ENCODE results near the gene ZFP69B.
"Not testable (repeated sequence)": the region's sequence is repeated elsewhere in the genome, so short reads cannot be mapped to it uniquely, and the experiment has no call there.

The ZFP69B gene

GRCh38 chr1:40438391-40439015, 11.8 kb upstream of the ZFP69B start:
- no peak for DNase-seq

GRCh38 chr1:40439247-40439646, 11.0 kb upstream of the ZFP69B start:
- DNase-seq, result no peak

GRCh38 chr1:40450495-40451237, 390 bp downstream of the ZFP69B start:
- peak; percentile 74 for DNase-seq

- DNase-seq, result no peak
Observed at GRCh38 chr1:40451238-40451585, 936 bp downstream of the ZFP69B start.

- DNase-seq, result no peak
Observed at GRCh38 chr1:40454873-40455272, 4.6 kb downstream of the ZFP69B start.

GRCh38 chr1:40462956-40463590, 12.8 kb downstream of the ZFP69B start:
- DNase-seq, result no peak

GRCh38 chr1:40469327-40469726, 19.1 kb downstream of the ZFP69B start:
- no peak for DNase-seq

GRCh38 chr1:40475268-40475667, 25.0 kb downstream of the ZFP69B start:
- no peak for DNase-seq

GRCh38 chr1:40476924-40477677, 26.8 kb downstream of the ZFP69B start, which contains the start of gene ZFP69:
Gene ZFP69 (plus strand): TSS chr1:40477290. CDS start chr1:40479362, 2,072 bp downstream.
- peak; percentile 69 for DNase-seq

- DNase-seq, result peak; percentile 18
Observed at GRCh38 chr1:40477678-40478053, 27.4 kb downstream of the ZFP69B start.

- DNase-seq, result no peak
Observed at GRCh38 chr1:40478276-40478675, 28.0 kb downstream of the ZFP69B start.

- DNase-seq, result no peak
Observed at GRCh38 chr1:40479156-40479555, 28.9 kb downstream of the ZFP69B start.

GRCh38 chr1:40495315-40495903, 45.1 kb downstream of the ZFP69B start:
- no peak for DNase-seq

GRCh38 chr1:40502651-40503050, 52.4 kb downstream of the ZFP69B start:
- DNase-seq, result not testable (repeated sequence)

GRCh38 chr1:40507973-40508372, 57.7 kb downstream of the ZFP69B start:
- no peak for DNase-seq

- DNase-seq, result peak; percentile 82
Observed at GRCh38 chr1:40508375-40509341, 58.4 kb downstream of the ZFP69B start, which contains the start of gene EXO5. Gene EXO5 (plus strand): TSS chr1:40508767. CDS start chr1:40514545, 5,778 bp downstream.
